GM23338 (cell line): ENCODE data around the gene PRR32. TPM values are rescaled to one million over a fixed set of nuclear protein-coding genes. Genes with fewer than 3 reads are reported as not detected.

ENCODE experiments used
- ATAC-seq: fragments of 200-7000 bp; cut with Tn5 transposase; 3 replicates; pipeline ENCODE4 v1.9.1; 2020
- DNase-seq: peaks from one replicate; pipeline ENCODE4 v3.0.0-alpha.2; 2015; ENCODE audit warnings: low spot score
- H2AFZ ChIP-seq: fragments of 200-600 bp; sonication (generic); 2 replicates; pipeline ENCODE4 v1.8.0; 2016; ENCODE audit warnings: antibody characterized with exemption, mild to moderate bottlenecking, moderate library complexity
- H3F3A ChIP-seq: fragments of 200-600 bp; sonication (generic); replicated peaks from 2 replicates; pipeline ENCODE4 v1.8.0; 2017; ENCODE audit warnings: antibody characterized with exemption, mixed run types, low read depth
- H3K27ac ChIP-seq: fragments of 200-600 bp; sonication (generic); 2 replicates; pipeline ENCODE4 v1.6.1; 2016; ENCODE audit warnings: low read depth
- H3K27me3 ChIP-seq: fragments of 200-600 bp; sonication (generic); 2 replicates; pipeline ENCODE4 v1.8.0; 2016; ENCODE audit warnings: mild to moderate bottlenecking, mixed run types, moderate library complexity; ENCODE audit not compliant: insufficient read depth
- H3K36me3 ChIP-seq: fragments of 200-600 bp; sonication (generic); 2 replicates; pipeline ENCODE4 v1.8.0; 2016; ENCODE audit warnings: mild to moderate bottlenecking; ENCODE audit not compliant: insufficient read depth
- H3K4me1 ChIP-seq: fragments of 200-600 bp; sonication (generic); 2 replicates; pipeline ENCODE4 v1.8.0; 2016; ENCODE audit warnings: mild to moderate bottlenecking, moderate library complexity; ENCODE audit not compliant: insufficient read depth
- H3K4me2 ChIP-seq: fragments of 200-600 bp; sonication (generic); 2 replicates; pipeline ENCODE4 v1.7.1; 2017; ENCODE audit warnings: mixed run types
- H3K4me3 ChIP-seq: fragments of 200-600 bp; sonication (generic); 2 replicates; pipeline ENCODE4 v1.6.1; 2016; ENCODE audit warnings: mixed run types
- H3K79me2 ChIP-seq: fragments of 200-600 bp; sonication (generic); replicated peaks from 2 replicates; pipeline ENCODE4 v1.8.0; 2017; ENCODE audit warnings: mild to moderate bottlenecking; ENCODE audit not compliant: insufficient read depth
- H3K9me2 ChIP-seq: fragments of 200-600 bp; sonication (generic); 2 replicates; pipeline ENCODE4 v1.8.0; 2017; ENCODE audit not compliant: insufficient read depth
- H4K20me1 ChIP-seq: fragments of 200-600 bp; sonication (generic); replicated peaks from 2 replicates; pipeline ENCODE4 v1.8.0; 2017; ENCODE audit warnings: mild to moderate bottlenecking; ENCODE audit not compliant: insufficient read depth
- H3K27ac Mint-ChIP-seq: 2 replicates; pipeline ENCODE4 v1.8.0; 2020; ENCODE audit warnings: inconsistent platforms, mild to moderate bottlenecking, moderate library complexity, mixed read lengths
- H3K27me3 Mint-ChIP-seq: 3 replicates; pipeline ENCODE4 v1.8.0; 2022; ENCODE audit warnings: low read depth, mild to moderate bottlenecking, moderate library complexity, mixed read lengths, inconsistent platforms; ENCODE audit not compliant: insufficient read depth, poor library complexity
- H3K36me3 Mint-ChIP-seq: 3 replicates; pipeline ENCODE4 v1.8.0; 2021; ENCODE audit warnings: low read depth, mild to moderate bottlenecking, inconsistent platforms, moderate library complexity, mixed read lengths
- H3K4me1 Mint-ChIP-seq: 3 replicates; pipeline ENCODE4 v1.8.0; 2020; ENCODE audit warnings: mild to moderate bottlenecking, inconsistent platforms, mixed read lengths
- H3K4me3 Mint-ChIP-seq: 3 replicates; pipeline ENCODE4 v1.8.0; 2021; ENCODE audit warnings: moderate library complexity, mild to moderate bottlenecking, inconsistent platforms, mixed read lengths
- H3K9me3 Mint-ChIP-seq: 3 replicates; pipeline ENCODE4 v1.8.0; 2020; ENCODE audit warnings: moderate library complexity, mild to moderate bottlenecking, inconsistent platforms, mixed read lengths
- EZH2 ChIP-seq: fragments of 200-600 bp; sonication (generic); IDR thresholded peaks from one replicate; pipeline ENCODE4 v1.8.0; 2017; ENCODE audit warnings: antibody characterized with exemption, mild to moderate bottlenecking, low read depth; ENCODE audit not compliant: unreplicated experiment
- JUNB ChIP-seq: IDR thresholded peaks from one replicate; pipeline ENCODE4 v1.6.1; 2016; ENCODE audit warnings: antibody characterized with exemption; ENCODE audit not compliant: unreplicated experiment
- STAT1 ChIP-seq: IDR thresholded peaks from one replicate; pipeline ENCODE4 v1.6.1; 2016; ENCODE audit warnings: antibody characterized with exemption; ENCODE audit not compliant: unreplicated experiment
- ZNF114 ChIP-seq: fragments of 250-450 bp; sonication (Bioruptor Pico); IDR thresholded peaks from 2 replicates; pipeline ENCODE4 v1.5.0; 2020; ENCODE audit warnings: mild to moderate bottlenecking, moderate library complexity
- ZNF331 ChIP-seq: fragments of 250-450 bp; sonication (Bioruptor Pico); IDR thresholded peaks from 2 replicates; pipeline ENCODE4 v1.5.0; 2020; ENCODE audit warnings: low read depth, mild to moderate bottlenecking, moderate library complexity
- ZNF462 ChIP-seq: fragments of 250-450 bp; sonication (Bioruptor Pico); IDR thresholded peaks from 2 replicates; pipeline ENCODE4 v1.5.0; 2020; ENCODE audit warnings: mild to moderate bottlenecking, moderate library complexity
- polyA plus RNA-seq: library from polyadenylated mRNA; unstranded; fragments of >200 nt; fragmentation: Nextera tagmentation; extraction: Ambion mirVana; gene quantifications from 2 replicates; pipeline ENCODE4 v1.2.1, GENCODE V29; 2016
- total RNA-seq: library from RNA; depleted of rRNA; stranded (reverse); fragments of >200 nt; shearing (Covaris generic); gene quantifications from 2 replicates; pipeline ENCODE4 v1.2.3, GENCODE V29; 2014

PRR32 gene
- total and polyA plus RNA-seq, 2 experiments from 2014 or later: not detected

GRCh38 chrX:126836186-126836585 is 16.7 kb downstream of the PRR32 start (continued):
- TF ChIP-seq ZNF462 (CRISPR knock-in tag): no peak
- TF ChIP-seq ZNF114 (CRISPR knock-in tag): no peak
- TF ChIP-seq JUNB: no peak
- no peak for TF ChIP-seq ZNF331

GRCh38 chrX:126847143-126847542 is 27.6 kb downstream of the PRR32 start:
- no peak for TF ChIP-seq STAT1
- no peak for TF ChIP-seq EZH2
- no peaks in the 10 kb centered on the region for H3K27me3 Mint-ChIP-seq
- H3K4me2 ChIP-seq: no peak overlapping the region
- no peaks in the 10 kb centered on the region for H3K4me1 ChIP-seq
- H3K27ac Mint-ChIP-seq: no peak overlapping the region
- H3K4me3 Mint-ChIP-seq: no peak overlapping the region
- H4K20me1 ChIP-seq: no peaks in the 10 kb centered on the region
- no peak overlapping the region for H3K27ac ChIP-seq
- H3K9me2 ChIP-seq: no peaks in the 10 kb centered on the region
- H3K9me3 Mint-ChIP-seq: no peaks in the 10 kb centered on the region
- H3K79me2 ChIP-seq: no peaks in the 10 kb centered on the region
- H3K36me3 ChIP-seq: no peaks in the 10 kb centered on the region
- DNase-seq (no peak), ATAC-seq (no peak)
- H3K27me3 ChIP-seq: no peaks in the 10 kb centered on the region
- H3F3A ChIP-seq: no peaks in the 10 kb centered on the region
- H3K36me3 Mint-ChIP-seq: no peaks in the 10 kb centered on the region
- H3K4me1 Mint-ChIP-seq: no peaks in the 10 kb centered on the region
- no peak overlapping the region for H3K4me3 ChIP-seq
- H2AFZ ChIP-seq: no peak overlapping the region
